Endothelial cell of umbilical vein (primary cell): ENCODE measurements around the gene ASPHD2.

Experiments
- CTCF ChIP-seq, 2 donors: IDR thresholded peaks; 1 replicate in 1 of 2; 2 replicates in 1 of 2; pipeline ENCODE4 v1.5.1; 2011; ENCODE audit warnings: low read length in 2 of 2, mild to moderate bottlenecking in 2 of 2, moderate library complexity in 2 of 2, control low read depth in 1 of 2, inconsistent platforms in 1 of 2, low read depth in 1 of 2; ENCODE audit not compliant: insufficient read depth in 1 of 2; ENCODE audit errors: extremely low read depth in 1 of 2
- EZH2 ChIP-seq: IDR thresholded peaks from 2 replicates; pipeline ENCODE4 v1.6.1; 2012; ENCODE audit warnings: borderline replicate concordance, low read depth, mild to moderate bottlenecking, moderate library complexity, low read length, inconsistent platforms; ENCODE audit not compliant: severe bottlenecking

- no peak for TF ChIP-seq EZH2
- no peak for TF ChIP-seq CTCF (IDR thresholded peaks at IDR 0.05; ENCODE audit: extremely low read depth in 1 of 2, insufficient read depth in 1 of 2, low read depth in 1 of 2, low read length in 2 of 2)
These were observed 24.9 kb downstream of the ASPHD2 start for GRCh38 chr22:26453812-26454500.
